Natural killer cell (primary cell): ENCODE data around the gene ATP6V0B. TPM values are rescaled to one million over a fixed set of nuclear protein-coding genes. Genes with fewer than 3 reads are reported as not detected.

Experiments used
- ATAC-seq, 3 donors: fragments of 150-1000 bp in 2 of 3; fragments of 200-7000 bp in 1 of 3; cut with Tn5 transposase; 1 replicate in 1 of 3; 2 replicates in 2 of 3; pipeline ENCODE4 v1.10.0; 2021; ENCODE audit warnings: mild to moderate bottlenecking in 2 of 3, moderate library complexity in 2 of 3
- DNase-seq, 2 donors: peaks; one replicate each; pipeline versions ENCODE4 v3.0.0 to v3.0.0-alpha.2; 2013 to 2021; ENCODE audit warnings: mixed read lengths in 1 of 2
- H3K27ac ChIP-seq: one replicate; pipeline ENCODE4 v1.5.1; 2013; ENCODE audit warnings: mild to moderate bottlenecking, low read length
- H3K27me3 ChIP-seq: one replicate; pipeline ENCODE4 v1.6.1; 2013; ENCODE audit warnings: low read length; ENCODE audit not compliant: control insufficient read depth, insufficient read depth
- H3K36me3 ChIP-seq: one replicate; pipeline ENCODE4 v1.6.1; 2013; ENCODE audit warnings: low read length; ENCODE audit not compliant: control insufficient read depth, insufficient read depth
- H3K4me1 ChIP-seq: one replicate; pipeline ENCODE4 v1.6.1; 2013; ENCODE audit warnings: low read length; ENCODE audit not compliant: control insufficient read depth, insufficient read depth
- H3K4me3 ChIP-seq: one replicate; pipeline ENCODE4 v1.5.1; 2013; ENCODE audit warnings: low read length
- H3K9me3 ChIP-seq: one replicate; pipeline ENCODE4 v1.6.1; 2013; ENCODE audit warnings: low read length; ENCODE audit not compliant: control insufficient read depth, insufficient read depth
- H3K27ac Mint-ChIP-seq, 2 donors: one replicate each; pipeline ENCODE4 v1.8.0; 2022; ENCODE audit warnings: mild to moderate bottlenecking in 2 of 2, mixed read lengths in 2 of 2, moderate library complexity in 1 of 2
- H3K27me3 Mint-ChIP-seq, 2 donors: one replicate each; pipeline ENCODE4 v1.8.0; 2022; ENCODE audit warnings: low read depth in 2 of 2, mixed read lengths in 2 of 2
- H3K36me3 Mint-ChIP-seq: one replicate; pipeline ENCODE4 v1.8.0; 2022; ENCODE audit warnings: mixed read lengths
- H3K4me1 Mint-ChIP-seq, 2 donors: one replicate each; pipeline ENCODE4 v1.8.0; 2022; ENCODE audit warnings: mixed read lengths in 2 of 2
- H3K4me3 Mint-ChIP-seq: one replicate; pipeline ENCODE4 v1.8.0; 2022; ENCODE audit warnings: mild to moderate bottlenecking, moderate library complexity, mixed read lengths
- H3K9me3 Mint-ChIP-seq, 2 donors: one replicate each; pipeline ENCODE4 v1.8.0; 2022; ENCODE audit warnings: mixed read lengths in 2 of 2
- whole genome bisulfite sequencing: methylation state at CpG from one replicate; pipeline ENCODE4 v1.1.7; 2013; ENCODE audit warnings: missing lambda C conversion rate; ENCODE audit not compliant: insufficient coverage; 5-methylcytosine and 5-hydroxymethylcytosine counted together
- intact Hi-C: fragments of 100-400 bp; cut with micrococcal nuclease; formaldehyde crosslinking; loops from one replicate; pipeline ENCODE4 v1.14.2; 2022
- total RNA-seq, 4 donors: library from RNA; stranded (reverse); fragments of 120-200 nt in 1 of 4; gene quantifications; one replicate each; pipeline versions ENCODE4 v1.2.3 to v1.2.4, GENCODE V29; 2013 to 2022
- TF ChIP-seq, protein P1 (sequence below): fragments of 200-600 bp; IDR thresholded peaks from one replicate; pipeline ENCODE4 v1.8.0; 2022; ENCODE audit warnings: antibody characterized with exemption

The ATP6V0B gene
- total RNA-seq, 3 donors from 2014 or later (not counting 1 experiment from before 2014, with no cell fraction given), result 76.3 to 115 (median 113) TPM

DNA sequence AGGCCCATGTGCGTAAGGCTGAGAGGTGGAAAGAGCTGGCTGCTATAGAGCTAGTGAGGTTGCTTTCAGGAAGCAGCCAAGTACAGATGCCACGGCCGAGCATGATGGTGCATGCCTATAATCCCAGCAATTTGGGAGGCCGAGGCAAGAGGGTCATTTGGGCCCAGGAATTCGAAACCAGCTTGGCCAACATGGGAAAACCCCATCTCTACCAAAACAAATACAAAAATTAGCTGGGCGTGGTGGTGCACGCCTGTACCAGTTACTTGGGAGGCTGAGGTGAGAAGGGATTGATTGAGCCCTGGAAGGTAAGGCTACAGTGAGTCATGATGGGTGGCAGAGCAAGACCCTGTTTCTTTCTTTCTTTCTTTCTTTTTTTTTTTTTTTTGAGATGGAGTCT is 19.3 kb downstream of the ATP6V0B start:
- no peaks in the 10 kb centered on the region for H3K9me3 ChIP-seq
- TF ChIP-seq, protein P1, sequence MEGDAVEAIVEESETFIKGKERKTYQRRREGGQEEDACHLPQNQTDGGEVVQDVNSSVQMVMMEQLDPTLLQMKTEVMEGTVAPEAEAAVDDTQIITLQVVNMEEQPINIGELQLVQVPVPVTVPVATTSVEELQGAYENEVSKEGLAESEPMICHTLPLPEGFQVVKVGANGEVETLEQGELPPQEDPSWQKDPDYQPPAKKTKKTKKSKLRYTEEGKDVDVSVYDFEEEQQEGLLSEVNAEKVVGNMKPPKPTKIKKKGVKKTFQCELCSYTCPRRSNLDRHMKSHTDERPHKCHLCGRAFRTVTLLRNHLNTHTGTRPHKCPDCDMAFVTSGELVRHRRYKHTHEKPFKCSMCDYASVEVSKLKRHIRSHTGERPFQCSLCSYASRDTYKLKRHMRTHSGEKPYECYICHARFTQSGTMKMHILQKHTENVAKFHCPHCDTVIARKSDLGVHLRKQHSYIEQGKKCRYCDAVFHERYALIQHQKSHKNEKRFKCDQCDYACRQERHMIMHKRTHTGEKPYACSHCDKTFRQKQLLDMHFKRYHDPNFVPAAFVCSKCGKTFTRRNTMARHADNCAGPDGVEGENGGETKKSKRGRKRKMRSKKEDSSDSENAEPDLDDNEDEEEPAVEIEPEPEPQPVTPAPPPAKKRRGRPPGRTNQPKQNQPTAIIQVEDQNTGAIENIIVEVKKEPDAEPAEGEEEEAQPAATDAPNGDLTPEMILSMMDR, result no peak
- H3K27me3 ChIP-seq, result no peaks in the 10 kb centered on the region
- ATAC-seq (no peak), DNase-seq (no peak)
- Mint-ChIP-seq H3K4me1 (peaks cover 4 to 19% of the 10 kb centered on the region in 2 donors), H3K27me3 (no peaks in the 10 kb centered on the region), H3K9me3 (no peaks in the 10 kb centered on the region), H3K36me3 (no peaks in the 10 kb centered on the region), H3K4me3 (no peak overlapping the region), H3K27ac (no peak overlapping the region)
- 84% methylated on average over 4 of the region's 7 CpGs for WGBS
- no peaks in the 10 kb centered on the region for H3K36me3 ChIP-seq
- H3K4me3 ChIP-seq, result no peak overlapping the region
- peaks cover 16% of the 10 kb centered on the region for H3K4me1 ChIP-seq
- intact Hi-C loops, result no loop called here
- H3K27ac ChIP-seq, result no peak overlapping the region

DNA sequence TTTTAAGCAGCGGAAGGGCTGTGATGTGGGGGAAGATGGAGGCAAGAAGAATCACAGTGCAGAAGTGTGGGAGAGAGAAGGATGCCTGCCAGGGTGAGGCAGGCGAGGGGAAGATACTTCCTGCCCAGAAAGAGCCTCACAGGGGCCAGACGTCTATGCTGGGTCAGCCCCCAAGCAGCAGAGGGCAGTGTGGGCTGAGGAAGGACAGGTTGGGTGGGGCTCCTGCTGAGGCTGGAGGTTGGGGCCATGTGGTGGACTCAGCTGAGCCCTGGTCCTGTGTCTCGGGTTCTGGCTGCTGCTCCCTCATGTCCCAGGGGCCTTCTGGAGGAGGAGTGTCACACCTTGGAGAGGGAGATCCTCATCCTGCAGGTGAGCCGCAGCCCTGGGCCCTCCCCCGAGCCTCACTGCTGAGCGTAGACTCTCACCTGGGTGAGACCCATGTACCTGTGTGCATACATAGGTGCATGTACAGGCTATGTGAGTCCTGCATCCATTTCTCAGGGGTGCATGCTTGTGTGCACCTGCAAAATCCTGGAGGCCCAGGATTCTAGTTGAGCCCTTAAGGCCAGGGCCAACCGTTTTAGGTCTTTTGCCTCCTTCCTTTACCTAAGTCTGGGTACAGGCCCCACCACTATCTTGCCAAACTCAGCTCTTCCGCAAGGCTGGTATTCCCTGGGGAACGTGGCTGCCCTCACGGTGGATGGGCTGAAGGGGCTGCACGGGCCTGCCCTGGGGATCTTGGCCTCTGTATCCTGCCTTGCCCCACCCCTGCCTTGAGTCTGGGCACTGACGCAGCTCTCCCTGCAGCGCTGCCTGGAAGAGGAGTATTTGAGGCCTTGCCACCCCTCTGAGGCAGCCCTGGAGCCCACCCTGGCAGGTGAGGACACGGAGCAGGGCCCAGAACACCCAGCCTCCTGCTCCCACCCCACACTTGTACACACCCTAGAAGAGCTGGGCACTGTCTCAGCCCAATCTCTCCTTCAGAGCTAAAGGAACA is 20.3 kb downstream of the ATP6V0B start:
- Mint-ChIP-seq H3K27me3 (no peaks in the 10 kb centered on the region), H3K4me1 (peaks cover 4 to 19% of the 10 kb centered on the region in 2 donors), H3K9me3 (no peaks in the 10 kb centered on the region), H3K36me3 (no peaks in the 10 kb centered on the region), H3K4me3 (no peak overlapping the region), H3K27ac (peak overlapping the region in 1 of 2 donors; percentile 42)
- DNase-seq (no peak), ATAC-seq (no peak)
- 75% methylated on average over 15 of the region's 15 CpGs for WGBS
- H3K27me3 ChIP-seq, result no peaks in the 10 kb centered on the region
- intact Hi-C loops, result no loop called here
- TF ChIP-seq, protein P1, result no peak
- H3K4me1 ChIP-seq, result peaks cover 16% of the 10 kb centered on the region
- no peak overlapping the region for H3K4me3 ChIP-seq
- no peaks in the 10 kb centered on the region for H3K36me3 ChIP-seq
- no peaks in the 10 kb centered on the region for H3K9me3 ChIP-seq
- H3K27ac ChIP-seq, result no peak overlapping the region

DNA sequence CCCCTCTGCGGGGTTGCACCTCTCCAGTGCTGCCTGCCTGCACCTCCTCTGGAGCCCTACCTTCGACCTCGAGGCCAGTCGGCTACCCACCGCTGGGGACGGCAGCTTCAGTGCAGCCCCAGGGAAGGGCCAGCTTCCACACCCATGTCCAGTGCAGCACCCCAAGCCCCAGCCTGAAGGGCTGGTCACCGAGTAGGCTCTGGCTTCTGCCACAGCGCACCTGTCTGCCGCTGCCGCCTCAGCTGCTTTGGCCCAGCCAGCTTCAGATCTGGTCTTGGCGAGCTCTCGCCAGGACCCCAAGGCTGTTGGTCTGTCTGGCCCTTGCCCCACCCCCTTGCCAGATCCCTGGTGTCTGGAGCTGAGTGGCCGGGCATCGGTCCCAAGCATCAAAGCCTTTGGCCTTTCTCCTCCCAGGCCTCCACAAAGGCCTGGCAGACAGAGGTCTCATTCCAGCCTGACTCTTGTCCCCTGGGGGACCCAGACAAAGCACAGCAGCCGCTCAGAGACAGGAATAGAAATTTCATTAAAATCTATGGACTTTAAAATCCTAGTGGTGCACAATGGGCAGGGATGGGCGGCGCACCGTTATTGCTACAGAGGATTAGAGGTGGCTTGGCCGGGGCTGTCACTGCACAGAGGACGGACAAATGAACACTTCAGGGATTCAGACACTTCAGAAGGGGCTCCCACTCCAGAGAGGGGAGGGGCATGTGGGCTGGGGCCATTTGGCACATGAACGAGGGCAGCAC is 21.4 kb downstream of the ATP6V0B start:
- Histone ChIP-seq H3K4me3 (no peak overlapping the region), H3K36me3 (no peaks in the 10 kb centered on the region), H3K27ac (no peak overlapping the region), H3K9me3 (no peaks in the 10 kb centered on the region), H3K27me3 (no peaks in the 10 kb centered on the region), H3K4me1 (peaks cover 10% of the 10 kb centered on the region)
- TF ChIP-seq, protein P1, result no peak
- Mint-ChIP-seq H3K9me3 (no peaks in the 10 kb centered on the region), H3K27ac (peak overlapping the region in 1 of 2 donors; percentile 42), H3K4me3 (no peak overlapping the region), H3K4me1 (peaks cover 4 to 16% of the 10 kb centered on the region in 2 donors), H3K36me3 (no peaks in the 10 kb centered on the region), H3K27me3 (no peaks in the 10 kb centered on the region)
- ATAC-seq (no peak), DNase-seq (no peak)
- WGBS, result 93% methylated on average over 21 of the region's 21 CpGs
- intact Hi-C loops, result no loop called here
